ENCODE results near the gene OR10R2. TPM values are rescaled to one million over a fixed set of nuclear protein-coding genes. Genes with fewer than 3 reads are reported as not detected.
"Not testable (repeated sequence)": the region's sequence is repeated elsewhere in the genome, so short reads cannot be mapped to it uniquely, and the experiment has no call there.

OR10R2 gene, protein sequence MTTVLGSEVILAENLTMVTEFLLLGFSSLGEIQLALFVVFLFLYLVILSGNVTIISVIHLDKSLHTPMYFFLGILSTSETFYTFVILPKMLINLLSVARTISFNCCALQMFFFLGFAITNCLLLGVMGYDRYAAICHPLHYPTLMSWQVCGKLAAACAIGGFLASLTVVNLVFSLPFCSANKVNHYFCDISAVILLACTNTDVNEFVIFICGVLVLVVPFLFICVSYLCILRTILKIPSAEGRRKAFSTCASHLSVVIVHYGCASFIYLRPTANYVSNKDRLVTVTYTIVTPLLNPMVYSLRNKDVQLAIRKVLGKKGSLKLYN
- not detected for polyA plus RNA-seq (2013, experiment 1 of 2)
- not detected for polyA plus RNA-seq (2013, experiment 2 of 2)

DNA sequence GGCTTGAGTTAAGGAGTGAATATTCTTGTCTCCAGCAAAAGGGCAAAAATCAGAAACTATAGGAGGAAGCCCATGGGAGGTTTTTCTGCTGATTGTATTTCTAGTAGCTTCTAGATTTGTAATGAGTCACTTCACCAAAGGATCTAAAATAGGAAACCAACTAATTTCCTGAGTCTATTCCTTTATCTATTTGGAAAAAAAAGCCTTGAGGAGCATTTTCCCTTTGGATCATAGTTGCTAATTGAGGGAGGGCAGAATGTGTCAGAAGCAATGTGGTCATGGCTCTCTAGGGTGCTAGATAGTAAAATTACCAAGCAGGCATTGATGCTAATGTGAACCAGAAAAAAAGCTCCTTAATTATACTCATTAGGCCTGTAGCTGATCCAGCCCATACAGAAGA, at the start of gene OR10R2:
OR10R2 (plus strand) TSS at position 301 of the 400 bp plus-strand sequence. CDS start 106 bp downstream, outside the sequence.
- H3K9me3 ChIP-seq (replicated peaks in 1 of 2; ENCODE audit: control insufficient read depth in 2 of 2, insufficient read depth in 1 of 2, low read depth in 1 of 2, low read length in 2 of 2) = no peaks in the 10 kb centered on the region
- no peak within 1 kb of the TSS for H3K23ac ChIP-seq (ENCODE audit: low read depth, low read length, poor library complexity)
- no peak within 1 kb of the TSS for H3K4ac ChIP-seq (ENCODE audit: low read length)
- no peak within 1 kb of the TSS for H3K14ac ChIP-seq (ENCODE audit: low read length)
- no peak within 1 kb of the TSS for H3K4me2 ChIP-seq (ENCODE audit: insufficient read depth, low read length, poor library complexity, severe bottlenecking)
- no peak within 1 kb of the TSS for H3K4me3 ChIP-seq (ENCODE audit: low read length in 2 of 2)
- H2AFZ ChIP-seq (ENCODE audit: low read length) = no peak within 1 kb of the TSS
- no peak within 1 kb of the TSS for H3K9ac ChIP-seq (ENCODE audit: low read depth, low read length, poor library complexity)
- no peak within 1 kb of the TSS for H4K91ac ChIP-seq (ENCODE audit: low read depth, low read length, poor library complexity)
- no peaks in the 10 kb centered on the region for H3K36me3 ChIP-seq (replicated peaks in 1 of 2; ENCODE audit: control insufficient read depth in 2 of 2, insufficient read depth in 2 of 2, low read length in 2 of 2)
- H4K8ac ChIP-seq (ENCODE audit: low read depth, low read length) = no peak within 1 kb of the TSS
- no peak within 1 kb of the TSS for H2BK120ac ChIP-seq (ENCODE audit: low read depth, low read length)
- no peaks in the 10 kb centered on the region for H3K4me1 ChIP-seq (ENCODE audit: control insufficient read depth in 2 of 2, insufficient read depth in 1 of 2, low read depth in 1 of 2, low read length in 2 of 2)
- no peak within 1 kb of the TSS for H3K18ac ChIP-seq (ENCODE audit: low read length)
- H3K27me3 ChIP-seq (ENCODE audit: control insufficient read depth in 3 of 3, insufficient read depth in 3 of 3, low read depth in 1 of 3, low read length in 3 of 3) = no peaks in the 10 kb centered on the region
- no peak within 1 kb of the TSS for H3K27ac ChIP-seq (replicated peaks; ENCODE audit: low read length)
- no peak within 1 kb of the TSS for H2AK5ac ChIP-seq (ENCODE audit: low read depth, low read length)
- no peak for DNase-seq (ENCODE audit: low spot score)
- no peak within 1 kb of the TSS for H2BK15ac ChIP-seq (ENCODE audit: low read length)
- H2BK5ac ChIP-seq (ENCODE audit: low read length) = no peak within 1 kb of the TSS
- H2BK12ac ChIP-seq (ENCODE audit: low read length) = no peak within 1 kb of the TSS
- no peaks in the 10 kb centered on the region for H3K79me1 ChIP-seq (ENCODE audit: low read depth, low read length)

DNA sequence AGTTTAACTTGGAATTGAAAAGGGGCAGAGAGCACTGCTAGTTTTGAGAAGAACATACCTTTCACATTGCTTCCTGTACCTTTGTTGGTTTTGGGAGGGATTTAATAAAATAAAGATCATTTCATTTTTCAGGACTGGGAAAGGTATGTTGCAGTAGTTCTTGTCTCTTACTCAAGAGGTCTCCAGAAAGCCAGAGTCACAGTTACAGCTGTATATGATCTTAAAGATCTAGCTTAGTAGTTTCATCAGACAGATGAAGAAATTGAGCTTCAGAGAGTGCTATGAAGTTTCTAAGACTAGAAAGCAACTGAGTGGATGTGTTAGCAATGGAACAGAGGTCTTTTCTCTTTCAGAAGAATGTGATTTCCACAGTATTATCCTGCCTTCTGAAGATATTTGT, 47.0 kb upstream of the OR10R2 start:
- Histone ChIP-seq H3K79me1 (ENCODE audit: low read depth, low read length) (no peaks in the 10 kb centered on the region), H2AK5ac (ENCODE audit: low read depth, low read length) (no peak overlapping the region), H3K9ac (ENCODE audit: low read depth, low read length, poor library complexity) (no peak overlapping the region), H3K4me3 (ENCODE audit: low read length in 2 of 2) (no peak overlapping the region), H3K4me2 (ENCODE audit: insufficient read depth, low read length, poor library complexity, severe bottlenecking) (no peak overlapping the region), H3K27me3 (ENCODE audit: control insufficient read depth in 3 of 3, insufficient read depth in 3 of 3, low read depth in 1 of 3, low read length in 3 of 3) (no peaks in the 10 kb centered on the region), H4K91ac (ENCODE audit: low read depth, low read length, poor library complexity) (no peak overlapping the region), H3K18ac (ENCODE audit: low read length) (no peak overlapping the region), H3K14ac (ENCODE audit: low read length) (no peak overlapping the region), H2BK120ac (ENCODE audit: low read depth, low read length) (no peak overlapping the region), H3K9me3 (replicated peaks in 1 of 2; ENCODE audit: control insufficient read depth in 2 of 2, insufficient read depth in 1 of 2, low read depth in 1 of 2, low read length in 2 of 2) (no peaks in the 10 kb centered on the region), H2BK5ac (ENCODE audit: low read length) (no peak overlapping the region), H3K4ac (ENCODE audit: low read length) (no peak overlapping the region), H2BK12ac (ENCODE audit: low read length) (no peak overlapping the region), H3K36me3 (replicated peaks in 1 of 2; ENCODE audit: control insufficient read depth in 2 of 2, insufficient read depth in 2 of 2, low read length in 2 of 2) (no peaks in the 10 kb centered on the region), H2BK15ac (ENCODE audit: low read length) (no peak overlapping the region), H3K23ac (ENCODE audit: low read depth, low read length, poor library complexity) (no peak overlapping the region), H3K27ac (replicated peaks; ENCODE audit: low read length) (no peak overlapping the region), H4K8ac (ENCODE audit: low read depth, low read length) (no peak overlapping the region), H2AFZ (ENCODE audit: low read length) (no peak overlapping the region), H3K4me1 (ENCODE audit: control insufficient read depth in 2 of 2, insufficient read depth in 1 of 2, low read depth in 1 of 2, low read length in 2 of 2) (no peaks in the 10 kb centered on the region)
- no peak for DNase-seq (ENCODE audit: low spot score)

DNA sequence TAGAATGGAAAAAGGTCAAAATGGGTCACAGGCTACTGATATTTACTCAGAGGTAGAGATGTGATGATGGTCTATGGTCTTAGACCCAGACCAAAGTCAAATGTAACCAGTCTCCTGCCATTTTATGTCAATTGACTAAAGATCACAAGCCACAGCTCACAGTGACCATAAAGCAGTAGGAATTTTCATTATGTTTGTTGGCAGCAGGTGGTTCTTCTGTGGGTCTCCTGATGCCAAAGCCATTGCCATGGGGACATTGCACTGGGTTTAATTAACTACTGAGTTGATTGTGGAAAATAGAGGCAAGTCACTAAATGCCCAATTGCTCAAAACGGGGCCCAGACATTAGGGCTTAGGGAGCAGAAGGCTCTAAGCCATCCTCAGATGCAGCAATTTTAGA, 45.9 kb upstream of the OR10R2 start, which contains the start of gene OR10K2:
OR10K2 (minus strand) TSS at position 101 of the 400 bp plus-strand sequence. CDS start 5,371 bp downstream, outside the sequence.
- no peak for DNase-seq (ENCODE audit: low spot score)
- no peak within 1 kb of the TSS for H3K4me3 ChIP-seq (ENCODE audit: low read length in 2 of 2)
- no peaks in the 10 kb centered on the region for H3K27me3 ChIP-seq (ENCODE audit: control insufficient read depth in 3 of 3, insufficient read depth in 3 of 3, low read depth in 1 of 3, low read length in 3 of 3)
- H4K91ac ChIP-seq (ENCODE audit: low read depth, low read length, poor library complexity) = no peak within 1 kb of the TSS
- H3K27ac ChIP-seq (replicated peaks; ENCODE audit: low read length) = no peak within 1 kb of the TSS
- H2BK5ac ChIP-seq (ENCODE audit: low read length) = no peak within 1 kb of the TSS
- no peak within 1 kb of the TSS for H3K18ac ChIP-seq (ENCODE audit: low read length)
- H2BK15ac ChIP-seq (ENCODE audit: low read length) = no peak within 1 kb of the TSS
- no peak within 1 kb of the TSS for H2BK120ac ChIP-seq (ENCODE audit: low read depth, low read length)
- no CpG with 5 or more reads among the region's 1 CpG for WGBS, 2 donors (ENCODE audit: extremely low coverage in 2 of 2, insufficient read length in 2 of 2, insufficient replicate concordance in 1 of 2)
- no peaks in the 10 kb centered on the region for H3K4me1 ChIP-seq (ENCODE audit: control insufficient read depth in 2 of 2, insufficient read depth in 1 of 2, low read depth in 1 of 2, low read length in 2 of 2)
- no peak within 1 kb of the TSS for H4K8ac ChIP-seq (ENCODE audit: low read depth, low read length)
- no peak within 1 kb of the TSS for H3K23ac ChIP-seq (ENCODE audit: low read depth, low read length, poor library complexity)
- H2AK5ac ChIP-seq (ENCODE audit: low read depth, low read length) = no peak within 1 kb of the TSS
- H2BK12ac ChIP-seq (ENCODE audit: low read length) = no peak within 1 kb of the TSS
- no peak within 1 kb of the TSS for H3K9ac ChIP-seq (ENCODE audit: low read depth, low read length, poor library complexity)
- no peaks in the 10 kb centered on the region for H3K36me3 ChIP-seq (replicated peaks in 1 of 2; ENCODE audit: control insufficient read depth in 2 of 2, insufficient read depth in 2 of 2, low read length in 2 of 2)
- H3K4ac ChIP-seq (ENCODE audit: low read length) = no peak within 1 kb of the TSS
- no peaks in the 10 kb centered on the region for H3K79me1 ChIP-seq (ENCODE audit: low read depth, low read length)
- no peak within 1 kb of the TSS for H3K14ac ChIP-seq (ENCODE audit: low read length)
- H3K9me3 ChIP-seq (replicated peaks in 1 of 2; ENCODE audit: control insufficient read depth in 2 of 2, insufficient read depth in 1 of 2, low read depth in 1 of 2, low read length in 2 of 2) = no peaks in the 10 kb centered on the region
- H3K4me2 ChIP-seq (ENCODE audit: insufficient read depth, low read length, poor library complexity, severe bottlenecking) = no peak within 1 kb of the TSS
- H2AFZ ChIP-seq (ENCODE audit: low read length) = no peak within 1 kb of the TSS

DNA sequence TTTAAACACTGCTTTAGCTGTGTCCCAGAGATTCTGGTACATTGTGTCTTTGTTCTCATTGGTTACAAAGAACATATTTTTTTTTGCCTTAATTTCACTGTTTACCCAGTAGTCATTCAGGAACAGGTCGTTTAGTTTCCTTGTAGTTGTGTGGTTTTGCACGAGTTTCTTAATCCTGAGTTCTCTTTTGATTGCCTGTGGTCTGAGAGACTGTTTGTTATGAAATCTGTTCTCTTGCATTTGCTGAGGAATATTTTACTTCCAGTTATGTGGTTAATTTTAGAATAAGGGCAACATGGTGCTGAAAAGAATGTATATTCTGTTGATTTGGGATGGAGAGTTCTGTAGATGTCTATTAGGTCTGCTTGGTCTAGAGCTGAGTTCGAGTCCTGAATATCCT, 41.9 kb upstream of the OR10R2 start:
- WGBS, 2 donors (ENCODE audit: extremely low coverage in 2 of 2, insufficient read length in 2 of 2, insufficient replicate concordance in 1 of 2) = no CpG with 5 or more reads among the region's 3 CpGs
- H3K4me2 ChIP-seq (ENCODE audit: insufficient read depth, low read length, poor library complexity, severe bottlenecking); H2BK15ac ChIP-seq (ENCODE audit: low read length); H3K36me3 ChIP-seq (replicated peaks in 1 of 2; ENCODE audit: control insufficient read depth in 2 of 2, insufficient read depth in 2 of 2, low read length in 2 of 2); H3K18ac ChIP-seq (ENCODE audit: low read length); H3K23ac ChIP-seq (ENCODE audit: low read depth, low read length, poor library complexity); H4K8ac ChIP-seq (ENCODE audit: low read depth, low read length); H3K27me3 ChIP-seq (ENCODE audit: control insufficient read depth in 3 of 3, insufficient read depth in 3 of 3, low read depth in 1 of 3, low read length in 3 of 3); H3K9me3 ChIP-seq (replicated peaks in 1 of 2; ENCODE audit: control insufficient read depth in 2 of 2, insufficient read depth in 1 of 2, low read depth in 1 of 2, low read length in 2 of 2); H3K14ac ChIP-seq (ENCODE audit: low read length); DNase-seq (ENCODE audit: low spot score); H2BK120ac ChIP-seq (ENCODE audit: low read depth, low read length); H3K79me1 ChIP-seq (ENCODE audit: low read depth, low read length); H4K91ac ChIP-seq (ENCODE audit: low read depth, low read length, poor library complexity); H2AFZ ChIP-seq (ENCODE audit: low read length); H2BK12ac ChIP-seq (ENCODE audit: low read length); H3K4me1 ChIP-seq (ENCODE audit: control insufficient read depth in 2 of 2, insufficient read depth in 1 of 2, low read depth in 1 of 2, low read length in 2 of 2); H3K27ac ChIP-seq (replicated peaks; ENCODE audit: low read length); H3K4ac ChIP-seq (ENCODE audit: low read length); H3K4me3 ChIP-seq (ENCODE audit: low read length in 2 of 2); H2BK5ac ChIP-seq (ENCODE audit: low read length); H3K9ac ChIP-seq (ENCODE audit: low read depth, low read length, poor library complexity); H2AK5ac ChIP-seq (ENCODE audit: low read depth, low read length): not testable (repeated sequence)

Measured in neuronal stem cell (in vitro differentiated cells).